NAMALWA (cell line): ENCODE data around the gene RAMP2.
"Not testable (repeated sequence)": the region's sequence is repeated elsewhere in the genome, so short reads cannot be mapped to it uniquely, and the experiment has no call there.

ENCODE experiments used
- DNase-seq: peaks from one replicate; pipeline ENCODE4 v3.0.0-alpha.2; 2015; ENCODE audit warnings: low spot score

Gene RAMP2

DNA sequence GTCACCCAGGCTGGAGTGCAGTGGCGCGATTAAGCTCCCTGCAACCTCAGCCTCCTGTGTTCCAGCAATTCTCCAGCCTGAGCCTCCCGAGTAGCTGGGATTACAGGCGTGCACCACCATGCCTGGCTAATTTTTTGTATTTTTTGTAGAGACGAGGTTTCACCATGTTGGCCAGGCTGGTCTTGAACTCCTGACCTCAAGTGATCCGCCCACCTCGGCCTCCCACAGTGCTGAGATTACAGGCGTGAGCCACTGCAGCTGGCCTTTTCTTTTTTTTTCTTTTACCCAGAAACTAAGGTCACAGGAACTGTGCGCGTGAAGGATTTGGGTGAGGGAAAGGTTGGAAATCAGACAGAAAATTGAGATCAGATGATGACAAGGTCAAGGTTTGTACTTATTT is 8.9 kb downstream of the RAMP2 start:
- DNase-seq: not testable (repeated sequence)

DNA sequence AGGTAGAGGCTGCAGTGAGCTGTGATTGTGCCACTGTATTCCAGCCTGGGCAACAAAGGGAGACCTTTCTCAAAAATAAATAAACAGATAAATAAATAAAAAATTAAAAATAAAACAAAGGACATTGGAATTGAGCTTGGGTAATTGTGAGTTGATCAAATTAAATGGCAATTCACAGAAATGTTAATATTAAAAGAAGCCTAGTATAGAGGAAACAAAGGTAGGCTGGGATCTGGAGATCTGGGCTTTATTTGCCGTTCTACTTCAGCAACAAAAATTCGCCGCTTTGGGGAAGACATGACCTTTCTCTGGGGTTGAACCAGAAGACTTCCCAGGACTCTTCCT is 11.9 kb downstream of the RAMP2 start:
- DNase-seq: no peak

DNA sequence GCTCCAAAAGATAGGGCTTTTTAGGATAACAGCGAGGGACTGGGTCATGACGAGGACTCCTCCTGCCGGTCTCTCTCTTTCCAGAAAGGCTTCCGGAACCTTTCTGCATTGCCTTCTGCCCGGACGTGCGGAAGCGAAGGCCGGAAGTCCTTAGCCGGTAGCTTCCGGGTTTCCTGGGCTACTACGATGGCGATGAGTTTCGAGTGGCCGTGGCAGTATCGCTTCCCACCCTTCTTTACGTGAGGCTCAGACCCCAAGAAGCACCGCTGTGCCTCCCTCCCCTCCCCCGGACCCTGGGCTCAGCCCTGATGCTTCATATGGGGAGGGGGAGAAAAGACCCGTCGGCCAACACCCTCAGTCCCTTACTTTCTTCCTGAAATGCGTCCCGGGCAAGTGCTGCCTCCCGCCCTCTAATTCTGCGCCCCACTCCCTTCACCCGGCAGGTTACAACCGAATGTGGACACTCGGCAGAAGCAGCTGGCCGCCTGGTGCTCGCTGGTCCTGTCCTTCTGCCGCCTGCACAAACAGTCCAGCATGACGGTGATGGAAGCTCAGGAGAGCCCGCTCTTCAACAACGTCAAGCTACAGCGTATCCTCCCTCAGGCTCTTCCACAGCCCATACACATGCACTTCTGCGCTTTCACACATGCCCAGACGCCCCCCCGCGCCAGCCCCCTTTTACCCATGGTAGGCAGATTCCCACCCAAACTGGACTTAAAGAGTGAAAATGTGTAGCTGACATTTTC is 12.4 kb downstream of the RAMP2 start, which contains the start of gene VPS25:
TSS of gene VPS25 (plus strand) at position 160 of the 746 bp plus-strand sequence. CDS start at position 187, 27 bp downstream.
- peak; percentile 87 for DNase-seq

DNA sequence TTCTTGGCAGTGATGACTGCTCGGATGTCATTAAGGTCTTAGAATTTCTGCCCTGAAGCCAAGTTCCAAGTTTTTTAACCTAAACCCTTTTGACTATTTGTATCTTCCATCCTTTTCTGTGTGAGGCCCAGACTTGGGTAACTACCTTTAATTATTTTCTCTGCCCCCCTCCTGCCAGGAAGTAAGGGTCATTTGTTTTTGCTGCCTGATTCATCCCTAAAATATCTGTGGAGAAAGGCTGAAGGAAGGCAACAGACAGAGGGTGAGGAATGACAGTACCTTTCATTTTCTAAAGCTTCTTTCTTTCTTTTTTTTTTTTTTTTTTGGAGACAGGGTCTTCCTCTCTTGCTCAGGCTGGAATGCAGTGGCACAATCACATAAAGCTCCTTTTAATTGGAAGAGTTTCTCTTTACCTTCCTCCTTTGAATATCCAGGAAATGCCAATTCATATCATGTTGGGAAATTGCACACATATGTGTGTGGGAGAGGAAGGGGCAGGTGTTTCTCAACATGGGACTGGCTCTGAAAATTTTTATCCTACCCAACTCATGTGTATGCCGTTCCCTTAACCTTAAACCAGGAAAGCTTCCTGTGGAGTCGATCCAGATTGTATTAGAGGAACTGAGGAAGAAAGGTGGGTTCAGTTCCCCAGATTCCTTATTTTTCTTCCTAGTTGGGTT is 13.2 kb downstream of the RAMP2 start:
- no peak for DNase-seq

DNA sequence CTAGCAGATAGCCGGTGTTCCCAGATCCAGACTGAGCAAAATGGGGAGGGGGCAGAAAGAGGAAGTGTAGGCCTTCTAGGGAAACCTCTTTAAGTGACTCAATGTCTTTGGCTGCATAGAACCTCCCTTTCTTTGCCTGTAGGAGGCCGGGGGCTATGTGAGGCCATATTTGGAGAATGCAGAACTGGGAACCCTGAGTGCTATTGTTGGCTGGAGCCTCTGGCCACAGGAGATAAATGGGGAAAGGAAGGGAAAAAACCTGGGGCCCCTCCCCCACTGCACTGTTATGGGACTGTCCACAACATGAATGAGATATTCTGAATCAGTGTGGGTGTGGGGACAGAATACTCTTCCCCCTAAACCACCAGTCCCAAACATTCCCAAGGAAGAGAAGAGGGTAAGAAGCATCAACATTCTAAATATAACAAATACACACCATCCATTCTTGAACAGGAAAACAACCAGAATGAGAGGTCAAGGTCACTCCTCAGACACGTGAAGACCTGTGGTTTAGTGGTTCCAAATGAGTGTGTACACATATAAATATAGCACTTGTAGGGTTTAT is 14.6 kb downstream of the RAMP2 start:
- DNase-seq: peak; percentile 44

DNA sequence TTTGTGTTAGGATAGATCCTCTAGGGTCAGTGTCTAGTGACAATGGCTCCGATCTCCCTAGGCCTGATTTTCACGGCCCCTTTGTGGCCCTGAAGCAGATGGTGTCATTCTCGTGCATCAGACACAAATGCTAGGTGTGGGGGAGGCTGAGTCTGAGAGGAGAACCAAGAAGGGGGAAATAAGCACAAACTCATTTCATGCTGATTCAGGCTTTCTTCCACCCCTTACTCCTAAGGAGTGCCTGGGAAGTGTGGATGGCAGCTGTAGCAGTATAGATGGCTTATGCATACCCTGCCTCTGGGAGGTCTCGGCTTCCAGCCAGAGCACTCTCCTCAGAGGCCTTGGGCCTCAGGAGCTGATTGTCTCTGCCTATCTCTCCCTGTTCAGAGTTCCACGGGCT is 17.5 kb downstream of the RAMP2 start:
- DNase-seq: no peak

DNA sequence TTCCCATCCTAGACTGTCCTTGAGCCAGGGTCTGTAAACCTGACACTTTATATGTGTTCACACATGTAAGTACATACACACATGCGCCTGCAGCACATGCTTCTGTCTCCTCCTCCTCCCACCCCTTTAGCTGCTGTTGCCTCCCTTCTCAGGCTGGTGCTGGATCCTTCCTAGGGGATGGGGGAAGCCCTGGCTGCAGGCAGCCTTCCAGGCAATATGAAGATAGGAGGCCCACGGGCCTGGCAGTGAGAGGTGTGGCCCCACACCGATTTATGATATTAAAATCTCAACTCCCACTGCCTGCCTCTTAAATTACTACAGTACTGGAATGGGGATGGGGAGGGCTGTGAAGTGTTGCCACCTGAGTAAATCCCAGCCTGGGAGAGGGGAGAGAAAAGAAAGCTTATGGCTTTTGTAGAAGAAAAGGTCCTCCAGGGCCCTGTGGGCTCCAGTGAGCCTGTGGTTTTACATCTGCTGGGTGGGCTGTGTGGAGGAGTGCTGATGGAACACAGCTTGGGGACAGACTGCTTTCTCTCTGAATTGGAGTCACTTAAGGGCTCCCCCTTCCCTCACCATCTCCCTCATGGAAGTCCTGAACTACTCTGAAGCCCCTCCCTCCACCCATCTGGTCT is 18.4 kb downstream of the RAMP2 start:
- no peak for DNase-seq

DNA sequence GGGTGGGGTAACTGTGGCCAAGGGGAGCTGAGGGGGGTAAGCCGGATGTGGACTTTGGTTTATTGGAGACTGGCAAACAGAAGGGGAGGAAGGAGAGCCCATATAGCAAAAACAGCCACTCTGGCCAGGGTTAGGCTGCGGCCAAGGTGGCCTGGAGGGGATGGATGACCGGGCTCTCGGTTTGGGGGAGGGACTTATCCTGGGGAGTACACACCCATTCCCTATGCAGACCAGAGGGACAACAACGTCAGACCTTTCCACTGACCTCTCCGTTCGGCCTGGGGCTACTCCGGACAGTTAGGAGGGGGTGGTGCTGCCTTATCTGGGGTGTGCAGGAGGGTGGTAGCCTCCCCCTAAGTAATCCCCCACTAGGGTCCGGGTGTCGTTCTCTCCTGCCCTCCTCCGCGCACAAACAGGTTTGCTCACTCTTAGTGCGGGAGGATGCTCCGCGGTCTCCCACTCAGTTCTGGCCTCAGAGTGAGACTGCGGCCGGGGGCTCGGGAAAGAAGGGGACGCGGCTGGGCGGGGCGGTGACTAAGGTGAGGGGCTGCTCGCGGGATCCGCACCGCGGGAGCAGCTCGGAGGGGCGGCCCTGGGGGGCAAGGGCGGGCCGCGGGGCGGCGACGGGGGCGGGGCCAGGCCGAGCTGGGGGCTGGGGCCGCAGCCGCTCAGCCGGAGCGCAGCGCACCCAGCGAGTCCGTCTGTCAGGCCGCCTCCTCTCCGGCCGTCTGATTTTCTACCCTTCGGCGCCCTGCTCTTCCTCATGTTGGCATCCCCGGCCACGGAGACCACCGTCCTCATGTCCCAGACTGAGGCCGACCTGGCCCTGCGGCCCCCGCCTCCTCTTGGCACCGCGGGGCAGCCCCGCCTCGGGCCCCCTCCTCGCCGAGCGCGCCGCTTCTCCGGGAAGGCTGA is 19.2 kb downstream of the RAMP2 start, which contains the start of gene WNK4:
TSS of gene WNK4 (plus strand) at position 675 of the 915 bp plus-strand sequence. CDS start at position 764, 89 bp downstream.
- DNase-seq: no peak

DNA sequence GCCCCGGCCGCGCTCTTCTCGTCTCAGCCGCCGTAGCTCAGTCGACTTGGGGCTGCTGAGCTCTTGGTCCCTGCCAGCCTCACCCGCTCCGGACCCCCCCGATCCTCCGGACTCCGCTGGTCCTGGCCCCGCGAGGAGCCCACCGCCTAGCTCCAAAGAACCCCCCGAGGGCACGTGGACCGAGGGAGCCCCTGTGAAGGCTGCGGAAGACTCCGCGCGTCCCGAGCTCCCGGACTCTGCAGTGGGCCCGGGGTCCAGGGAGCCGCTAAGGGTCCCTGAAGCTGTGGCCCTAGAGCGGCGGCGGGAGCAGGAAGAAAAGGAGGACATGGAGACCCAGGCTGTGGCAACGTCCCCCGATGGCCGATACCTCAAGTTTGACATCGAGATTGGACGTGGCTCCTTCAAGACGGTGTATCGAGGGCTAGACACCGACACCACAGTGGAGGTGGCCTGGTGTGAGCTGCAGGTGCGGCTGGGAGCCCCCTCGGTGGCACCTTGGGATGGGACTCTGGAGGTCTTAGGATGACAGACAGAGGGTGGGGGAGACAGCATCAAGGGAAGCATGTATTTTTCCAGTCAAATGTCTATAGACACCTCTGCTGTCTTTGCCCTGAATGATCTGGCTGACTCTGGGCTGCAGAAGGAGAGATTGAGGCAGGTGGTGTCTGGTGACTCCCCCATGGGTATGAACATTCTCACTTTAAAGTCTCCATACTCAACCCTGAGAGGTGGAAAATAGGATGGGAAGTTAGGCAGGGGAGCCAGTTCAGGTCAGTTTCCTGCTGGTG is 20.0 kb downstream of the RAMP2 start:
- no peak for DNase-seq

DNA sequence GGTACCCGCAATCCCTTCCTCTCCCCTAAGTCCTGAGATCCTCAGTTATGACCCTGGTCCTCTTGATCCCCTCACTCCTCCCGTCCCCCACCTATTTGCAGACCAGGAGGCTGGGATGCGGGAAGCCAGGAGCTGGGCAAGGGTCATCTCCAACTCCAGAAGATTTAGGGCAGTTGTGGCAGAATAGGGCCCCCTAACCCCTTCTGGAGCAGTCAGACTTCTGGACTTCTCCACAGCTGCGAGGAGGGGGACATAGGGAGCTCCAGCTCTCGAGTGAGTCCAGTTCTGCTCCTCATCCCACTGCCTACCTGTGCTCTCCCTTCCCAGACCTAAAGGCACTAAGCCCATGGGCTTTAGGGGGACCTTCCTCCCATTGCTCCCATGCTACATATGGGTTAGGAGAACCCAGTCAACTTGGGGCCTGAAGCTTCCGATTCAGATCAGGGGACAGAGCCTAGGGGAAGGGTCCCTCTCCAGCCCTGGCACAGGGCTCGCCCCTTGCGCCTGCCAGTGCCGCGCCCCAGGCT is 20.7 kb downstream of the RAMP2 start:
- DNase-seq: no peak

DNA sequence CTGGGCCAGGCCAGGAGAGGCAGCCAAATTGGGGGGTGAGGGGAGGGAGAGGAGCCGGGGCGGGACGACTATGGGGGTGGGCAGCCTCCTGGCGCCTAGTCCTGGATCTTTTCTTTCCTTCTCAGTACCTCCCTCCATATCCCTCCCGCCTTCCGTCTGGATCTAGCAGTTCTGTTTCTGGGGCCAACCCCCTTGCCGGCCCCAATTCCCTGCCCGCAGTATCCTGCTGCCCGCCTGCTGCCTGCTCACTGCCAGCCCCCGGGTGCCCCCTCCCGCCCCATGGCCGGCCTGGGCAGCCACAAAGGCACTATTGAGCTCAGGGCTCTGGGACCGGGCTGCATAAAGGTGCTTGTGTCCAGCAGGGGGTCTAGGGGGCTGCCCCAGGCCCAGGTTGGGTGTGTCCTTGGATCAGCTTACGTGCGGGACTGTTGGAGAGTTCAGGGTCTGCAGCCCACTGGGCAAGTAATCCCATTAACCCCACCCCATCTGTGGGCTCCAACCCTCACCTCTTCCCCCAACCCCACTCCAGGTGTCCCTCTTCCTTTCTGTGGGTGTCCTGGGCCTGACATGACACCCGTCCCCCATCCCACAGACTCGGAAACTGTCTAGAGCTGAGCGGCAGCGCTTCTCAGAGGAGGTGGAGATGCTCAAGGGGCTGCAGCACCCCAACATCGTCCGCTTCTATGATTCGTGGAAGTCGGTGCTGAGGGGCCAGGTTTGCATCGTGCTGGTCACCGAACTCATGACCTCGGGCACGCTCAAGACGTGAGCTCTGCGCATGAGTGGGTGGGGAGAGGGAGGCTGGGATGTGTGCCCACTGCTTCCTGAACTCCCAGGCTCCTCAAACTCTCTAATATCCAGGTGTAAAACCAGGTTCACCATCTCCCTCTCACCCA is 21.4 kb downstream of the RAMP2 start:
- no peak for DNase-seq

DNA sequence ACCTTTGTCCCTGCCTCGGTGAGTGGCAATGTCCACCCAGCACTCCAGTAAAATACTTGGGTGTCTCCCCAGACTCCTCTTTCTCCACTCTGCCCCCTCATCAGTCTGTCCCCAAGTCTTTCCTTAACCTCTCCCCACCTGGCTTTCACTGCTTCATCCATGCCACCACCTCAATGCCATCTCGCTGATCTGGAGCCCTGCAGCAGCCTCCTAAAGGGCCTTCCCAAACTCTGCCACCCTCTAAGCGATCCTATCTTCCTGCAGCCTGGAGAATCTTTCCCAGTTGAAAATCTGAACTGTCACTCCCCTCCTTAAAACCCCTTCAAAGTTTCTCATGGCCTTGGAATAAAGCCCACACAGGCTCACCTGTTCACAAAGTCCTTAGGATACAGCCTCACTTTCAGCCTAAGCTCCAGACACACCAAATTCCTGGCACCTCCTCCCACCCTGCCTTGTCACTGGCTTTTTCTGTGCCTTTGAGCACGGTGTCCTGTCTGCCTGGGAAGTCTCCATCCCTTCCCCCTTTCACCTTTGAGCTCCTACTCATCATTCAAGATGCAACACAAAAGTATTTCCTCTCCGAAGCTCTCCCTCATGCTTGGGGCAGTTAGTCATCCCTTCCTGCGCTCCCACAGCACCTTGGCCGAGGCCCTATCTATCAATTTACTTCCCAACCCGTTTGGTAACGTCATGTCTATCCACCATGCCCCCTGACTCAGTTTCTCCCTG is 22.2 kb downstream of the RAMP2 start:
- DNase-seq: no peak

DNA sequence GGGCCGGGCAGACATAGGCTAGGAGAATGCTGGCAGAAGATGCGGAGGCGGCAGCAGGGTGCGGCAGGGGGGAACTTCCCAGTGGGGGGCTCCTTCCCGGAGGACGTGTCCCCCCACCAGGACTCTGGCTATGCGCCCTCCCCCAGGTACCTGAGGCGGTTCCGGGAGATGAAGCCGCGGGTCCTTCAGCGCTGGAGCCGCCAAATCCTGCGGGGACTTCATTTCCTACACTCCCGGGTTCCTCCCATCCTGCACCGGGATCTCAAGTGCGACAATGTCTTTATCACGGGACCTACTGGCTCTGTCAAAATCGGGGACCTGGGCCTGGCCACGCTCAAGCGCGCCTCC is 22.7 kb downstream of the RAMP2 start:
- DNase-seq: no peak

DNA sequence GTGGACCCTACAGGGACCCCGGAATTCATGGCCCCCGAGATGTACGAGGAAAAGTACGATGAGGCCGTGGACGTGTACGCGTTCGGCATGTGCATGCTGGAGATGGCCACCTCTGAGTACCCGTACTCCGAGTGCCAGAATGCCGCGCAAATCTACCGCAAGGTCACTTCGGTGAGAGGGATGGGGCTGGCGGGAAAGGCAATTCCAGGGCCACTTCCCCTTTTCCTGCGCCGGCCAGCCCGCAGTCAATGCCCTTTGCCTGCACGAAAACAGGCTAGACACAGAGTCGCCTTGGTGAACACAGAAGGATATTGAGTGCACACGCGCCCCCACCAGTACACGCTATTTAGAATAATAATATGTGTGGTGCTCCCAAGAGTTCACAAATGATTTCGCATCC is 23.4 kb downstream of the RAMP2 start:
- no peak for DNase-seq

DNA sequence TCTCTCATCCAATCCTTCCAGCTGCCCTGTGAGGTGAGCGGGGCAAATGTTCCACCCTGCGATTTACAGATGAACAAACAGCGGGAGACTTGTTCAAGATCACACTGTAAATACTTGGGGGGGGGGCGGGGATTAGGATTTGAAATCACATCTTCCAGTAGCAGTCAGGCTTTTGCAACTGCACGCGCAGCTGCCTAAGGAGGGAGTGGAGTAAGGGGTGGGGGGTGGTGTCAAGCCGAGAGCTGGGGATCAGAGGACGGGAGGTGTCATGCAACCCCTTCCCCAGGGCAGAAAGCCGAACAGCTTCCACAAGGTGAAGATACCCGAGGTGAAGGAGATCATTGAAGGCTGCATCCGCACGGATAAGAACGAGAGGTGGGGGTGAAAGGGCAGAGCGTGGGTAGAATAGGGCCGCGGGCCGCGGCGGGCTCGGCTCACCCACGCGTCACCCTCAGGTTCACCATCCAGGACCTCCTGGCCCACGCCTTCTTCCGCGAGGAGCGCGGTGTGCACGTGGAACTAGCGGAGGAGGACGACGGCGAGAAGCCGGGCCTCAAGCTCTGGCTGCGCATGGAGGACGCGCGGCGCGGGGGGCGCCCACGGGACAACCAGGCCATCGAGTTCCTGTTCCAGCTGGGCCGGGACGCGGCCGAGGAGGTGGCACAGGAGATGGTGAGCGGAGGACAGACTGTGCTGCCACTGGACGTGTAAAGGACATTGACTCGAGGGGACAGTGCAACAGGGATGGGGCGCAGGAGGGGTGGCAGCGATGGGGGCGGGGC is 24.0 kb downstream of the RAMP2 start:
- no peak for DNase-seq

DNA sequence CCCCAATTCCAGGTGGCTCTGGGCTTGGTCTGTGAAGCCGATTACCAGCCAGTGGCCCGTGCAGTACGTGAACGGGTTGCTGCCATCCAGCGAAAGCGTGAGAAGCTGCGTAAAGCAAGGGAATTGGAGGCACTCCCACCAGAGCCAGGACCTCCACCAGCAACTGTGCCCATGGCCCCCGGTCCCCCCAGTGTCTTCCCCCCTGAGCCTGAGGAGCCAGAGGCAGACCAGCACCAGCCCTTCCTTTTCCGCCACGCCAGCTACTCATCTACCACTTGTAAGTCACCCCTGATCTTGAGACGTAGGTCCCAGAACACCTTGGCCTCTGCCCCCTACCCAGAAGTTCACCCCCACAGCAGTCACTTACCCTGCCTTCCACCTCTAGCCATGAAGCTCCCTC is 26.2 kb downstream of the RAMP2 start:
- DNase-seq: no peak

DNA sequence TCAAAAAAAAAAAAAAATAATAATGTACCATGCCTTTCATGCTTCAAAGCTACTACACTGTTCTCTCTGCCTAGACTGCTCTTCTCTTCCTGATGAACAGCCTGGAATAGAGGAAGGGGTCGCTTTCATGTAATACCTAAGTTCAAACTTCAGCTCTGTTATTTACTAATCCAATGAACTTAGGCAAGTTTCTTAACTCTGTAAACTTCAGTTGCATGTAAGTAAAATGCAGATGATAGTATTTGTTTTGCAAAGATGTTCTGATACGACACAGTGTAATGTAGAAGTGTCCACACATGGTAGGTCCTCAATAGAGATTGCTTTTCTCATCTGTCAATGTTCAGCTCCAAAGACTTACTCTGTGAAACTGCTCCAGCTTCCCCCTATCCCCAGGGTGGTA is 30.9 kb downstream of the RAMP2 start:
- DNase-seq: no peak

DNA sequence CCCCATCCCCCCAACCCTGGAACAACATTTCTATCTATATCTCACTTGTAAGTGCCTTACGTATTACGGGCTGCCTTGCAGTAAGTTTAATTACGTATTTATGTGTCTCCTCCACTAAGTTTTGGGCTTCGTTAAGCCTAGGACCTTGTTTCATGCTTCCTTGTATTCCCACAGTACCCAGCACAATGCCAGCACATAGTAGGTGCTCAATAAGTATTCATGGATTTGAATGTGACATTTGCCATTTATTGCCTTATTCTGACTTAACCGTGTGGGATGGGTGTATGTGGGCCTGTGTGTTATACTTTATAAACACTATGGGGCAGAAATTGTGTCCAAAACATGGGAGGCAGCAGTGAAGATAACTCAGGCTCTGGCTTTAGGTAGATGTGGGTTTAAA is 31.5 kb downstream of the RAMP2 start:
- DNase-seq: no peak
